SK-N-SH (cell line): ENCODE data around the gene SNX17. TPM values are rescaled to one million over a fixed set of nuclear protein-coding genes. Genes with fewer than 3 reads are reported as not detected.

Experiments used
- CTCF ChIA-PET: fragments of 300-600, 350-600 bp; formaldehyde crosslinking; extraction: SDS; loops from one replicate; lab custom pipeline; 2021; lab: Yijun Ruan, JAX
- POLR2A ChIA-PET: fragments of 350-600 bp; sonication (Branson Sonifier 250); formaldehyde crosslinking; extraction: SDS; loops from one replicate; lab custom pipeline; 2020; ENCODE audit warnings: antibody characterized with exemption, inconsistent platforms; lab: Yijun Ruan, JAX
- DNase-seq: peaks from one replicate; pipeline ENCODE4 v3.0.0; 2012
- H2AFZ ChIP-seq: fragments of 200-600 bp; sonication (generic); 2 replicates; pipeline ENCODE4 v1.8.1; 2016; ENCODE audit warnings: antibody characterized with exemption, mild to moderate bottlenecking, low read depth
- H3F3A ChIP-seq: fragments of 200-600 bp; sonication (generic); replicated peaks from 2 replicates; pipeline ENCODE3; 2016; ENCODE audit warnings: antibody characterized with exemption, mild to moderate bottlenecking; ENCODE audit not compliant: insufficient read depth
- H3K27ac ChIP-seq, 2 experiments: fragments of 200-500 bp in 1 of 2; fragments of 200-600 bp in 1 of 2; sonication (Bioruptor generic) in 1 of 2; sonication (generic), shearing (Covaris generic) in 1 of 2; 2 replicates each; pipeline versions ENCODE4 v1.5.1 to v1.6.1; 2014 to 2016; ENCODE audit warnings: low read depth in 2 of 2, inconsistent platforms in 1 of 2, low read length in 1 of 2, mild to moderate bottlenecking in 1 of 2, mixed read lengths in 1 of 2
- H3K27me3 ChIP-seq: fragments of 200-600 bp; sonication (generic), shearing (Covaris generic); 2 replicates; pipeline ENCODE4 v1.6.1; 2016; ENCODE audit warnings: mixed run types; ENCODE audit not compliant: insufficient read depth
- H3K36me3 ChIP-seq, 2 experiments: fragments of 200-500 bp in 1 of 2; fragments of 200-600 bp in 1 of 2; sonication (Bioruptor generic) in 1 of 2; sonication (generic) in 1 of 2; replicated peaks in 1 of 2; 2 replicates each; pipeline versions ENCODE3 to v1.5.1; 2014 to 2016; ENCODE audit warnings: low read length in 1 of 2, mild to moderate bottlenecking in 1 of 2; ENCODE audit not compliant: insufficient read depth in 2 of 2, control insufficient read depth in 1 of 2
- H3K4me1 ChIP-seq, 2 experiments: fragments of 200-500 bp in 1 of 2; fragments of 200-600 bp in 1 of 2; sonication (Bioruptor generic) in 1 of 2; sonication (generic), shearing (Covaris generic) in 1 of 2; 2 replicates each; pipeline versions ENCODE4 v1.5.1 to v1.6.1; 2014 to 2016; ENCODE audit warnings: low read depth in 1 of 2, low read length in 1 of 2, mixed run types in 1 of 2; ENCODE audit not compliant: insufficient read depth in 2 of 2, control insufficient read depth in 1 of 2
- H3K4me2 ChIP-seq: fragments of 200-600 bp; sonication (generic), shearing (Covaris generic); 2 replicates; pipeline ENCODE4 v1.6.1; 2017; ENCODE audit warnings: mixed run types
- H3K4me3 ChIP-seq, 2 experiments: fragments of 200-500 bp in 1 of 2; fragments of 200-600 bp in 1 of 2; sonication (Bioruptor generic) in 1 of 2; sonication (generic), shearing (Covaris generic) in 1 of 2; 2 replicates each; pipeline versions ENCODE4 v1.5.1 to v1.8.1; 2014 to 2016; ENCODE audit warnings: low read depth in 2 of 2, inconsistent platforms in 1 of 2, low read length in 1 of 2, mild to moderate bottlenecking in 1 of 2, mixed read lengths in 1 of 2, moderate library complexity in 1 of 2
- H3K79me2 ChIP-seq: fragments of 200-600 bp; sonication (generic); 2 replicates; pipeline ENCODE4 v1.8.1; 2017; ENCODE audit warnings: mild to moderate bottlenecking; ENCODE audit not compliant: insufficient read depth
- H3K9ac ChIP-seq: fragments of 200-600 bp; sonication (generic); 2 replicates; pipeline ENCODE4 v1.6.1; 2017; ENCODE audit warnings: mixed run types
- H3K9me2 ChIP-seq: fragments of 200-600 bp; sonication (generic); 2 replicates; pipeline ENCODE4 v1.6.1; 2017; ENCODE audit warnings: mixed run types
- H3K9me3 ChIP-seq: fragments of 200-600 bp; sonication (generic); 2 replicates; pipeline ENCODE4 v1.6.1; 2017; ENCODE audit warnings: mixed run types, mild to moderate bottlenecking, moderate library complexity
- H4K20me1 ChIP-seq: fragments of 200-600 bp; sonication (generic); 2 replicates; pipeline ENCODE4 v1.6.1; 2017; ENCODE audit warnings: mild to moderate bottlenecking, mixed run types; ENCODE audit not compliant: insufficient read depth
- EP300 ChIP-seq, 2 experiments: IDR thresholded peaks; 2 replicates each; pipeline versions ENCODE4 v1.4.0 to v1.6.1; 2012; ENCODE audit warnings: borderline replicate concordance in 1 of 2, low read depth in 1 of 2, low read length in 1 of 2
- JUND ChIP-seq: IDR thresholded peaks from 2 replicates; pipeline ENCODE4 v1.4.0; 2012
- RFX5 ChIP-seq: IDR thresholded peaks from 2 replicates; pipeline ENCODE4 v1.6.1; 2012; ENCODE audit warnings: mild to moderate bottlenecking, improper control_type of control experiment, low read length
- SIN3A ChIP-seq: IDR thresholded peaks from 2 replicates; pipeline ENCODE4 v1.6.1; 2012; ENCODE audit warnings: low read depth, mild to moderate bottlenecking, low read length, moderate library complexity, borderline replicate concordance
- YY1 ChIP-seq: IDR thresholded peaks from 2 replicates; pipeline ENCODE4 v1.4.0; 2012; ENCODE audit warnings: low read depth, mild to moderate bottlenecking
- WGBS: methylation state at CpG from one replicate; pipeline ENCODE4 v1.1.6; 2017; ENCODE audit warnings: low lambda C conversion rate; 5-methylcytosine and 5-hydroxymethylcytosine counted together
- polyA plus RNA-seq, 3 experiments: library from polyadenylated mRNA; depleted of rRNA; stranded (reverse); fragments of >200 nt; gene quantifications; 2 replicates each; pipeline ENCODE4 v1.2.3, GENCODE V29; 2012
- TF ChIP-seq, protein P1 (sequence below): fragments of 200-600 bp; sonication (generic); IDR thresholded peaks from 2 replicates; pipeline ENCODE4 v1.6.1; 2017; ENCODE audit warnings: antibody characterized with exemption, mild to moderate bottlenecking, moderate library complexity
- TF ChIP-seq, protein P2 (sequence below): fragments of 150-350 bp; IDR thresholded peaks from 2 replicates; pipeline ENCODE4 v1.6.1; 2016; ENCODE audit warnings: mild to moderate bottlenecking, low read depth, low read length
- TF ChIP-seq, protein P3 (sequence below): IDR thresholded peaks from 2 replicates; pipeline ENCODE4 v1.4.0; 2012; ENCODE audit warnings: low read depth, borderline replicate concordance
- TF ChIP-seq, protein P4 (sequence below): IDR thresholded peaks from 2 replicates; pipeline ENCODE4 v1.4.0; 2012; ENCODE audit warnings: low read depth, borderline replicate concordance

SNX17 gene
- polyA plus RNA-seq, 1 of the 3 experiments (the other 2 are of a cell fraction): 145 TPM

DNA sequence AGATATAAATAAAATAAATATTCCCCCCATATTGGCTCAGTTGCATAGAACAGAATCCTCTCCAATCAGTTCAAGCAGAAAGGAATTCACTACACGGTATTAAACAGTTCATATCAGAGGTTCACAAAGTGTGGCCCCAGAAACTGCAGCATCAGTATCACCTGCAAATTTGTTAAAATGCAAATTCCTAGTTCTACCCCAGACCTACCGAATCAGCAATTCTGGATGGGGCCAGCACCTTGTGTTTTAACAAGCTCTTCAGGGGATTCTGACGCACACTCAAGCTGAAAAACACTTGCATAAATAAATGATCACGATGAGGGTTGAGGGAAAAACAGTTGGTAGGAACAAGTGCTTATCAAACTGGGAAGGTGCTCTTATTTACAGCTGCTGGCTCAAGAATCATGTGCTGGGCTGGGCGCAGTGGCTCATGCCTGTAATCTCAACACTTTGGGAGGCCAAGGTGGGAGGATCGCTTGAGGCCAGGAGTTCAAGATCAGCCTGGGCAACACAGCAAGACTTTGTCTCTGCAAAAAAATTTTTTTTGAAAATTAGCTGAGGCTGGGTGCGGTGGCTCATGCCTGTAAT lies 20.2 kb upstream of the SNX17 start:
- TF ChIP-seq, protein P1, sequence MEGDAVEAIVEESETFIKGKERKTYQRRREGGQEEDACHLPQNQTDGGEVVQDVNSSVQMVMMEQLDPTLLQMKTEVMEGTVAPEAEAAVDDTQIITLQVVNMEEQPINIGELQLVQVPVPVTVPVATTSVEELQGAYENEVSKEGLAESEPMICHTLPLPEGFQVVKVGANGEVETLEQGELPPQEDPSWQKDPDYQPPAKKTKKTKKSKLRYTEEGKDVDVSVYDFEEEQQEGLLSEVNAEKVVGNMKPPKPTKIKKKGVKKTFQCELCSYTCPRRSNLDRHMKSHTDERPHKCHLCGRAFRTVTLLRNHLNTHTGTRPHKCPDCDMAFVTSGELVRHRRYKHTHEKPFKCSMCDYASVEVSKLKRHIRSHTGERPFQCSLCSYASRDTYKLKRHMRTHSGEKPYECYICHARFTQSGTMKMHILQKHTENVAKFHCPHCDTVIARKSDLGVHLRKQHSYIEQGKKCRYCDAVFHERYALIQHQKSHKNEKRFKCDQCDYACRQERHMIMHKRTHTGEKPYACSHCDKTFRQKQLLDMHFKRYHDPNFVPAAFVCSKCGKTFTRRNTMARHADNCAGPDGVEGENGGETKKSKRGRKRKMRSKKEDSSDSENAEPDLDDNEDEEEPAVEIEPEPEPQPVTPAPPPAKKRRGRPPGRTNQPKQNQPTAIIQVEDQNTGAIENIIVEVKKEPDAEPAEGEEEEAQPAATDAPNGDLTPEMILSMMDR: no peak
- TF ChIP-seq, protein P2, sequence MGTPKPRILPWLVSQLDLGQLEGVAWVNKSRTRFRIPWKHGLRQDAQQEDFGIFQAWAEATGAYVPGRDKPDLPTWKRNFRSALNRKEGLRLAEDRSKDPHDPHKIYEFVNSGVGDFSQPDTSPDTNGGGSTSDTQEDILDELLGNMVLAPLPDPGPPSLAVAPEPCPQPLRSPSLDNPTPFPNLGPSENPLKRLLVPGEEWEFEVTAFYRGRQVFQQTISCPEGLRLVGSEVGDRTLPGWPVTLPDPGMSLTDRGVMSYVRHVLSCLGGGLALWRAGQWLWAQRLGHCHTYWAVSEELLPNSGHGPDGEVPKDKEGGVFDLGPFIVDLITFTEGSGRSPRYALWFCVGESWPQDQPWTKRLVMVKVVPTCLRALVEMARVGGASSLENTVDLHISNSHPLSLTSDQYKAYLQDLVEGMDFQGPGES: no peak
- TF ChIP-seq, protein P3, sequence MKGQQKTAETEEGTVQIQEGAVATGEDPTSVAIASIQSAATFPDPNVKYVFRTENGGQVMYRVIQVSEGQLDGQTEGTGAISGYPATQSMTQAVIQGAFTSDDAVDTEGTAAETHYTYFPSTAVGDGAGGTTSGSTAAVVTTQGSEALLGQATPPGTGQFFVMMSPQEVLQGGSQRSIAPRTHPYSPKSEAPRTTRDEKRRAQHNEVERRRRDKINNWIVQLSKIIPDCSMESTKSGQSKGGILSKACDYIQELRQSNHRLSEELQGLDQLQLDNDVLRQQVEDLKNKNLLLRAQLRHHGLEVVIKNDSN: no peak
- TF ChIP-seq JUND: no peak
- no peak for TF ChIP-seq SIN3A
- TF ChIP-seq YY1: no peak
- TF ChIP-seq, protein P4, sequence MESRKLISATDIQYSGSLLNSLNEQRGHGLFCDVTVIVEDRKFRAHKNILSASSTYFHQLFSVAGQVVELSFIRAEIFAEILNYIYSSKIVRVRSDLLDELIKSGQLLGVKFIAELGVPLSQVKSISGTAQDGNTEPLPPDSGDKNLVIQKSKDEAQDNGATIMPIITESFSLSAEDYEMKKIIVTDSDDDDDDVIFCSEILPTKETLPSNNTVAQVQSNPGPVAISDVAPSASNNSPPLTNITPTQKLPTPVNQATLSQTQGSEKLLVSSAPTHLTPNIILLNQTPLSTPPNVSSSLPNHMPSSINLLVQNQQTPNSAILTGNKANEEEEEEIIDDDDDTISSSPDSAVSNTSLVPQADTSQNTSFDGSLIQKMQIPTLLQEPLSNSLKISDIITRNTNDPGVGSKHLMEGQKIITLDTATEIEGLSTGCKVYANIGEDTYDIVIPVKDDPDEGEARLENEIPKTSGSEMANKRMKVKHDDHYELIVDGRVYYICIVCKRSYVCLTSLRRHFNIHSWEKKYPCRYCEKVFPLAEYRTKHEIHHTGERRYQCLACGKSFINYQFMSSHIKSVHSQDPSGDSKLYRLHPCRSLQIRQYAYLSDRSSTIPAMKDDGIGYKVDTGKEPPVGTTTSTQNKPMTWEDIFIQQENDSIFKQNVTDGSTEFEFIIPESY: no peak
- TF ChIP-seq RFX5: no peak
- TF ChIP-seq EP300 (IDR thresholded peaks at IDR 0.05; ENCODE audit: borderline replicate concordance in 1 of 2, low read depth in 1 of 2, low read length in 1 of 2): no peak

More for the DNA sequence above, 20.2 kb upstream of the SNX17 start:
- Histone ChIP-seq H3K4me3 (no peak overlapping the region), H4K20me1 (peaks cover 13% of the 10 kb centered on the region; the same call in 1 of the 2 replicates), H3K4me2 (no peak overlapping the region), H3K9me3 (no peaks in the 10 kb centered on the region), H3K9ac (no peak overlapping the region), H3K4me1 (peaks cover 3 to 12% of the 10 kb centered on the region in 2 experiments; a peak in 2 of 4 replicates), H3K36me3 (peaks cover 0 to 2% of the 10 kb centered on the region in 2 experiments), H3K27me3 (no peaks in the 10 kb centered on the region), H3K79me2 (peaks cover 100% of the 10 kb centered on the region), H3K9me2 (no peaks in the 10 kb centered on the region), H3F3A (peaks cover 10% of the 10 kb centered on the region), H2AFZ (no peak overlapping the region), H3K27ac (no peak overlapping the region)
- DNase-seq: no peak
- ChIA-PET CTCF (interaction anchor here (2.1 kb wide), 1 partner anchor 47 kb away, joined by 10 read pairs; no protein-coding TSS in a partner anchor), POLR2A (interaction anchor here (0.9 to 1.0 kb wide), 2 partner anchors 19 to 35 kb away, joined by 3 to 4 read pairs; no protein-coding TSS in a partner anchor)
- WGBS: 96% methylated on average over 7 of the region's 7 CpGs
